DND-41 (cell line): Measurements from ENCODE around the gene OGFR.

Experiments
- ATAC-seq: fragments of 200-7000 bp; cut with Tn5 transposase; 3 replicates; pipeline ENCODE4 v1.9.1; 2021; ENCODE audit warnings: low read depth; ENCODE audit not compliant: insufficient read depth
- DNase-seq: peaks from one replicate; pipeline ENCODE4 v3.0.0-alpha.2; 2020
- H2AFZ ChIP-seq: 2 replicates; pipeline ENCODE4 v1.6.0; 2012; ENCODE audit warnings: low read depth, low read length
- H3K27ac ChIP-seq: 2 replicates; pipeline ENCODE4 v1.5.1; 2012; ENCODE audit warnings: low read length, inconsistent platforms
- H3K27me3 ChIP-seq: fragments of 200-600 bp; sonication (generic); 2 replicates; pipeline ENCODE4 v1.6.0; 2012; ENCODE audit warnings: low read length, mild to moderate bottlenecking, inconsistent platforms; ENCODE audit not compliant: insufficient read depth, poor library complexity
- H3K36me3 ChIP-seq: 2 replicates; pipeline ENCODE4 v1.5.1; 2012; ENCODE audit warnings: low read length, inconsistent platforms; ENCODE audit not compliant: insufficient read depth
- H3K4me1 ChIP-seq: 2 replicates; pipeline ENCODE4 v1.5.1; 2012; ENCODE audit warnings: mild to moderate bottlenecking, low read length; ENCODE audit not compliant: insufficient read depth
- H3K4me2 ChIP-seq: 2 replicates; pipeline ENCODE4 v1.6.0; 2012; ENCODE audit warnings: mild to moderate bottlenecking, moderate library complexity, low read length, inconsistent platforms; ENCODE audit not compliant: insufficient read depth
- H3K4me3 ChIP-seq, 2 experiments: fragments of 200-600 bp in 1 of 2; shearing (Covaris generic) in 1 of 2; 2 replicates each; pipeline ENCODE4 v1.5.1; 2012 to 2016; ENCODE audit warnings: inconsistent platforms in 2 of 2, low read length in 2 of 2, mild to moderate bottlenecking in 2 of 2, low read depth in 1 of 2, moderate library complexity in 1 of 2
- H3K79me2 ChIP-seq: 2 replicates; pipeline ENCODE4 v1.6.0; 2012; ENCODE audit warnings: low read length, inconsistent platforms; ENCODE audit not compliant: insufficient read depth
- H3K9ac ChIP-seq: 2 replicates; pipeline ENCODE4 v1.6.0; 2012; ENCODE audit warnings: low read depth, mild to moderate bottlenecking, inconsistent platforms, low read length, moderate library complexity
- H3K9me3 ChIP-seq: 2 replicates; pipeline ENCODE4 v1.5.1; 2012; ENCODE audit warnings: low read length, moderate library complexity, mild to moderate bottlenecking, inconsistent platforms; ENCODE audit not compliant: insufficient read depth, severe bottlenecking
- H4K20me1 ChIP-seq: 2 replicates; pipeline ENCODE4 v1.6.0; 2012; ENCODE audit warnings: low read length; ENCODE audit not compliant: insufficient read depth
- EZH2 ChIP-seq: IDR thresholded peaks from 3 replicates; pipeline ENCODE4 v1.6.1; 2012; ENCODE audit warnings: borderline replicate concordance, low read depth, mild to moderate bottlenecking, moderate library complexity, low read length, inconsistent platforms; ENCODE audit not compliant: severe bottlenecking
- TF ChIP-seq, protein P1 (sequence below): IDR thresholded peaks from 2 replicates; pipeline ENCODE4 v1.5.1; 2012; ENCODE audit warnings: borderline replicate concordance, low read length, moderate library complexity, mild to moderate bottlenecking; ENCODE audit not compliant: poor library complexity, severe bottlenecking; ENCODE audit errors: extremely low read depth

OGFR gene

DNA sequence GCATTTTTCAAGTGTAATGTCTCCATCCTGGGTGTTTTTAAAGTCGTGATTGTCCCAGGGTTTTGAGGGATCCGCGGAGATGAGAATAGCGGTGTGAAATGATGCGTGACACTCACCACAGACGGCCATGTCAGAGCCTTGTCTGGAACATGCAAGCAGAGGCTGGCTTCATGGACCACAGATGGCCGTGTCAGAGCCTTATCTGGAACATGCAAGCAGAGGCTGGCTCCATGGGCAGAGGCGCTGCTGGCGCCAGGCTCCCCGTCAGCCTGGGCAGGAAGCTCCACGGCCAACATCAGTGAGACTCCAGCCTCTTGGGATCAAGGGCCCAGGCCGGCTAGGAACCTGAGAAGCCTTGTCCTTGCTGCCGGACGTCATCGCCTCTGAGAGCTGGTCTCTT is 16.0 kb upstream of the OGFR start:
- no peak overlapping the region for H2AFZ ChIP-seq
- H3K9me3 ChIP-seq, result no peaks in the 10 kb centered on the region
- H4K20me1 ChIP-seq, result no peaks in the 10 kb centered on the region
- H3K4me2 ChIP-seq, result no peak overlapping the region
- H3K36me3 ChIP-seq, result no peaks in the 10 kb centered on the region
- H3K4me1 ChIP-seq, result peaks cover 7% of the 10 kb centered on the region
- no peak overlapping the region for H3K4me3 ChIP-seq
- TF ChIP-seq, protein P1, sequence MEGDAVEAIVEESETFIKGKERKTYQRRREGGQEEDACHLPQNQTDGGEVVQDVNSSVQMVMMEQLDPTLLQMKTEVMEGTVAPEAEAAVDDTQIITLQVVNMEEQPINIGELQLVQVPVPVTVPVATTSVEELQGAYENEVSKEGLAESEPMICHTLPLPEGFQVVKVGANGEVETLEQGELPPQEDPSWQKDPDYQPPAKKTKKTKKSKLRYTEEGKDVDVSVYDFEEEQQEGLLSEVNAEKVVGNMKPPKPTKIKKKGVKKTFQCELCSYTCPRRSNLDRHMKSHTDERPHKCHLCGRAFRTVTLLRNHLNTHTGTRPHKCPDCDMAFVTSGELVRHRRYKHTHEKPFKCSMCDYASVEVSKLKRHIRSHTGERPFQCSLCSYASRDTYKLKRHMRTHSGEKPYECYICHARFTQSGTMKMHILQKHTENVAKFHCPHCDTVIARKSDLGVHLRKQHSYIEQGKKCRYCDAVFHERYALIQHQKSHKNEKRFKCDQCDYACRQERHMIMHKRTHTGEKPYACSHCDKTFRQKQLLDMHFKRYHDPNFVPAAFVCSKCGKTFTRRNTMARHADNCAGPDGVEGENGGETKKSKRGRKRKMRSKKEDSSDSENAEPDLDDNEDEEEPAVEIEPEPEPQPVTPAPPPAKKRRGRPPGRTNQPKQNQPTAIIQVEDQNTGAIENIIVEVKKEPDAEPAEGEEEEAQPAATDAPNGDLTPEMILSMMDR, result no peak
- no peak for TF ChIP-seq EZH2
- DNase-seq (no peak), ATAC-seq (no peak)
- no peaks in the 10 kb centered on the region for H3K27me3 ChIP-seq
- H3K79me2 ChIP-seq, result no peaks in the 10 kb centered on the region
- no peak overlapping the region for H3K27ac ChIP-seq
- H3K9ac ChIP-seq, result no peak overlapping the region

DNA sequence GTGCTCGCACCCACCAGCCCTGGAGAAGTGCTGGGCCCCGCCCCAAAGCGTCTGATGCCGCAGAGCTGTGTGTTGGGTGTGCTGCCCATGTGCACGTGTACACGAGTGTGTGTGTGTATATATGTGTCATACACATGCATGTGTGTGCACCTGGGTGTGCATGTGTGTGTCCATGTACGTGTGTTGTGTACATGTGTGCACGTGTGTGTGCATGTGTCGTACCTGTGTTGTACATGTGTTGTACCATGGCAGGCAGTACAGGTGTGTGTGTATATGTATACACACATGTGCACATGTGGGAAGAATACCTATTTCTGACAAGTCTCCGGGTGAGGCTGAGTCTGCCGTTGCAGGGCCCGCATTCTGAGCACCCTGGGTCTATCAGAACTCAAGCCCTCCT is 14.6 kb upstream of the OGFR start:
- ATAC-seq (no peak), DNase-seq (no peak)
- Histone ChIP-seq H3K36me3 (no peaks in the 10 kb centered on the region), H3K79me2 (no peaks in the 10 kb centered on the region), H3K27ac (no peak overlapping the region), H3K4me3 (no peak overlapping the region), H3K27me3 (no peaks in the 10 kb centered on the region), H3K9ac (no peak overlapping the region), H2AFZ (no peak overlapping the region), H3K4me2 (no peak overlapping the region), H3K9me3 (no peaks in the 10 kb centered on the region), H4K20me1 (no peaks in the 10 kb centered on the region), H3K4me1 (peaks cover 20% of the 10 kb centered on the region)
- no peak for TF ChIP-seq EZH2
- TF ChIP-seq, protein P1, result no peak

GRCh38 chr20:62791301-62792181 is 13.1 kb upstream of the OGFR start:
- H3K79me2 ChIP-seq, result peaks cover 6% of the 10 kb centered on the region; the same call in 1 of the 2 replicates
- no peaks in the 10 kb centered on the region for H3K27me3 ChIP-seq
- H3K9me3 ChIP-seq, result no peaks in the 10 kb centered on the region
- no peaks in the 10 kb centered on the region for H4K20me1 ChIP-seq
- H3K9ac ChIP-seq, result no peak overlapping the region
- H2AFZ ChIP-seq, result no peak overlapping the region
- no peak overlapping the region for H3K4me2 ChIP-seq
- no peak overlapping the region for H3K4me3 ChIP-seq
- no peak overlapping the region for H3K27ac ChIP-seq
- DNase-seq (peak; percentile 87), ATAC-seq (peak; percentile 50)
- H3K36me3 ChIP-seq, result no peaks in the 10 kb centered on the region
- peaks cover 30% of the 10 kb centered on the region for H3K4me1 ChIP-seq
- TF ChIP-seq EZH2, result no peak
- TF ChIP-seq, protein P1, result peak; percentile 97
